Breast epithelium (tissue), 3 donors: Measurements from ENCODE around the gene PAXIP1.

ENCODE experiments used
- CTCF ChIP-seq, 3 donors: fragments of 450-650 bp; IDR thresholded peaks; one replicate each; pipeline ENCODE4 v1.5.1; 2016 to 2017; ENCODE audit warnings: antibody characterized with exemption in 3 of 3, mild to moderate bottlenecking in 3 of 3, moderate library complexity in 3 of 3
- POLR2A ChIP-seq: fragments of 450-650 bp; IDR thresholded peaks from one replicate; pipeline ENCODE4 v1.6.1; 2016; ENCODE audit warnings: antibody characterized with exemption, mild to moderate bottlenecking, moderate library complexity
- POLR2AphosphoS5 ChIP-seq, 3 donors: sonication (generic); formaldehyde crosslinking; IDR thresholded peaks; one replicate each; pipeline ENCODE4 v1.6.1; 2017; ENCODE audit warnings: antibody characterized with exemption in 3 of 3

GRCh38 chr7:154918266-154918665, 84.7 kb downstream of the PAXIP1 start:
- TF ChIP-seq POLR2A (no peak), CTCF (IDR thresholded peaks at IDR 0.05) (no peak), POLR2AphosphoS5 (IDR thresholded peaks at IDR 0.05) (no peak)
